Skeletal muscle tissue (tissue), 4 donors: ENCODE results near the gene C12orf76. TPM values are rescaled to one million over a fixed set of nuclear protein-coding genes. Genes with fewer than 3 reads are reported as not detected.

ENCODE experiments used
- H3K27ac ChIP-seq: one replicate; pipeline ENCODE4 v1.7.0; 2013; ENCODE audit warnings: mild to moderate bottlenecking, low read depth, low read length, inconsistent platforms
- H3K27me3 ChIP-seq, 3 donors: one replicate each; pipeline ENCODE4 v1.7.0; 2013; ENCODE audit warnings: low read length in 3 of 3; ENCODE audit not compliant: control insufficient read depth in 3 of 3, insufficient read depth in 3 of 3
- H3K36me3 ChIP-seq, 3 donors: one replicate each; pipeline ENCODE4 v1.7.0; 2013; ENCODE audit warnings: low read length in 3 of 3; ENCODE audit not compliant: control insufficient read depth in 3 of 3, insufficient read depth in 3 of 3
- H3K4me1 ChIP-seq, 3 donors: one replicate each; pipeline ENCODE4 v1.7.0; 2013; ENCODE audit warnings: low read length in 3 of 3, mild to moderate bottlenecking in 3 of 3; ENCODE audit not compliant: control insufficient read depth in 3 of 3, insufficient read depth in 3 of 3
- H3K4me3 ChIP-seq, 3 donors: one replicate each; pipeline ENCODE4 v1.7.0; 2013; ENCODE audit warnings: low read length in 3 of 3
- H3K9ac ChIP-seq, 3 donors: one replicate each; pipeline ENCODE4 v1.7.0; 2013; ENCODE audit warnings: low read length in 3 of 3, mild to moderate bottlenecking in 3 of 3, moderate library complexity in 2 of 3, low read depth in 1 of 3
- H3K9me3 ChIP-seq, 3 donors: one replicate each; pipeline ENCODE4 v1.7.0; 2013; ENCODE audit warnings: low read length in 3 of 3; ENCODE audit not compliant: control insufficient read depth in 3 of 3
- total RNA-seq: library from RNA; depleted of rRNA; stranded (reverse); fragments of >200 nt; gene quantifications from one replicate; pipeline ENCODE4 v1.2.3, GENCODE V29; 2014
- donor health status: Osteomylitis.

C12orf76 gene
- total RNA-seq, 1 donor from 2014 or later, result 23.0 TPM

GRCh38 chr12:110047297-110047940, 903 bp downstream of the C12orf76 start:
- H3K36me3 ChIP-seq, result no peaks in the 10 kb centered on the region
- no peaks in the 10 kb centered on the region for H3K9me3 ChIP-seq
- H3K4me1 ChIP-seq, result peaks cover 14 to 25% (median 22%) of the 10 kb centered on the region in 3 donors
- H3K27ac ChIP-seq, result no peak overlapping the region
- H3K27me3 ChIP-seq, result no peaks in the 10 kb centered on the region
- peak overlapping the region; percentile 90 to 92 (median 91) for H3K4me3 ChIP-seq
- peak overlapping the region; percentile 61 to 84 (median 79) for H3K9ac ChIP-seq

- H3K27ac ChIP-seq, result no peak overlapping the region
- H3K36me3 ChIP-seq, result peaks cover 0 to 4% (median 0%) of the 10 kb centered on the region in 3 donors
- H3K4me3 ChIP-seq, result no peak overlapping the region
- H3K27me3 ChIP-seq, result no peaks in the 10 kb centered on the region
- no peak overlapping the region for H3K9ac ChIP-seq
- peaks cover 22 to 32% (median 30%) of the 10 kb centered on the region in 3 donors for H3K4me1 ChIP-seq
- H3K9me3 ChIP-seq, result no peaks in the 10 kb centered on the region
These were observed 1.7 kb downstream of the C12orf76 start for GRCh38 chr12:110046451-110047187.

GRCh38 chr12:110042264-110042663, 6.1 kb downstream of the C12orf76 start:
- Histone ChIP-seq H3K9ac (peak overlapping the region; percentile 34 to 64 (median 63)), H3K4me1 (peaks cover 17 to 47% (median 41%) of the 10 kb centered on the region in 3 donors), H3K36me3 (peaks cover 4 to 12% (median 7%) of the 10 kb centered on the region in 3 donors)

DNA sequence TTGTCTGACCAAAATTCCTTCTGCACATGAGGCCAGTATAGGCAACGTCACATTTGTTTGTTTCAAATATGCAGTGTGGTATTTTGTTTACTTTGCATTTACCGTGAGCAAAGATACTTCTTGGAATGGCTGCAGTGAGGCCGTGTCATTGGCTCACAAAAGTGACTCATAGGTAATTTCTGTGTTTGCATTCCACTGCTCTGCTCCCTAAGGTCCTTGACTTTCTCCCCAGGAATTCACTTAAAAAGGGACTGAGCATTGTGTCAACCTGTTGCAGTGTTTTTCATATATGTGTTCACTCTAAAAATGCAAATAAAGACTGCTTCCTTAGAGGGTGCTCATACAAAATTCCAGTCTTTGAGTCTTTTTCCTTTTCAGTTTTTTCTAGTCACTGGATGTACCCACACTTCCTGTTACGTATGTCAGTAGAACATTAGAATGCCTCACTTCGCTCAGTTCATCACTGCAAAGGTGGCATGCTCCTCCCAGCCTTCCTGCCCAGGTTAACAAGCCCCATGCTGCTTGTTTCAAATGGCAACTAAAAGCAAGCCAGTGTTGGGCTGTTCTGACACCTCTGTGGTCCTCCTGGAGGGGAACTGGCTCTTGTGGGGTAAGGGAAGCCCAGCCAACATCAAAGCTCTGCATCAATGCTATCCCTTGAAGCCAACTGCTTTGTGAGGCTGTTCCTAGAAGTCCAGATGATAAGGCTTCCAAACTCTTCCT, 9.1 kb downstream of the C12orf76 start:
- Histone ChIP-seq H3K4me1 (peaks cover 17 to 46% (median 41%) of the 10 kb centered on the region in 3 donors), H3K9me3 (no peaks in the 10 kb centered on the region), H3K27ac (peak overlapping the region; percentile 36), H3K4me3 (no peak overlapping the region), H3K9ac (no peak overlapping the region), H3K27me3 (no peaks in the 10 kb centered on the region), H3K36me3 (peaks cover 13 to 21% (median 17%) of the 10 kb centered on the region in 3 donors)

More at GRCh38 chr12:110042264-110042663, 6.1 kb downstream of the C12orf76 start:
- H3K4me3 ChIP-seq, result peak overlapping the region in 1 of 3 donors; percentile 29
- H3K27me3 ChIP-seq, result no peaks in the 10 kb centered on the region
- peak overlapping the region; percentile 81 for H3K27ac ChIP-seq
- no peaks in the 10 kb centered on the region for H3K9me3 ChIP-seq

DNA sequence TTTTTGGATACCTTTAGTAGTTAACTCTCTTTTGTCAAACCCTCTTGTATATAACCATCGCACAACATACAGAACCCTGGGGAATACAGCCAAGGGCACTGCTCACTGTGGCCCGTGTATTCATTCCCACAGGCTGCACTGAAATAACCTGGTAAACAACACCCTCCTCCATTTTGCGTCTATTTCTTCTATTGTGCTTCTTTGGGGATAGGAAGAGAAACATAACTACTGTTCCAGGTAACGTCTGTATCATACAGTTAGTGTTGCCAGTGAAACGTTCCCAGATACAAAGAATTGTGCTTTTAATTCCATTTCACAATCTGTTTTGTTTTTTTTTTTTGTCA, 9.6 kb downstream of the C12orf76 start:
- Histone ChIP-seq H3K9me3 (no peaks in the 10 kb centered on the region), H3K27ac (peak overlapping the region; percentile 36), H3K9ac (no peak overlapping the region), H3K27me3 (no peaks in the 10 kb centered on the region), H3K36me3 (peaks cover 16 to 26% (median 22%) of the 10 kb centered on the region in 3 donors), H3K4me3 (no peak overlapping the region), H3K4me1 (peaks cover 17 to 46% (median 41%) of the 10 kb centered on the region in 3 donors)

DNA sequence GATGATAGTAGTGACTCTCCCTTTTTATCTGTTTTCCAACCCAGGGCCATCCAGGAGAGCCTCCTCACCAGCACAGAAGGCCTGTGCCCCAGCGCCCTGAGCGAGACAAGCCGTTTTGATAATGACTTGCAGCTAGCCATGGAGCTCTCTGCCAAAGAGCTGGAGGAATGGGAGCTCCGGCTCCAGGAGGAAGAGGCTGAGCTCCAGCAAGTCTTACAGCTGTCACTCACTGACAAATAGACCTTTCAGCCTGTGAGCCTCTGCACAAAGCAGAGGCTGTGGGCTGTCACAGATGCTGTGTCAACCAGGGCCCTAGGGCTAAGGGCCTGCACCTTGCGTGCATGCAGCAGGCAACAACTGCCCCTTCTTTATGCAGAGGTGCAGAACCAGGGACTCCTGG, 11.0 kb downstream of the C12orf76 start:
- Histone ChIP-seq H3K27ac (peak overlapping the region; percentile 53), H3K9me3 (no peaks in the 10 kb centered on the region), H3K4me3 (no peak overlapping the region), H3K9ac (no peak overlapping the region), H3K4me1 (peaks cover 10 to 38% (median 30%) of the 10 kb centered on the region in 3 donors), H3K36me3 (peaks cover 18 to 31% (median 29%) of the 10 kb centered on the region in 3 donors), H3K27me3 (no peaks in the 10 kb centered on the region)

DNA sequence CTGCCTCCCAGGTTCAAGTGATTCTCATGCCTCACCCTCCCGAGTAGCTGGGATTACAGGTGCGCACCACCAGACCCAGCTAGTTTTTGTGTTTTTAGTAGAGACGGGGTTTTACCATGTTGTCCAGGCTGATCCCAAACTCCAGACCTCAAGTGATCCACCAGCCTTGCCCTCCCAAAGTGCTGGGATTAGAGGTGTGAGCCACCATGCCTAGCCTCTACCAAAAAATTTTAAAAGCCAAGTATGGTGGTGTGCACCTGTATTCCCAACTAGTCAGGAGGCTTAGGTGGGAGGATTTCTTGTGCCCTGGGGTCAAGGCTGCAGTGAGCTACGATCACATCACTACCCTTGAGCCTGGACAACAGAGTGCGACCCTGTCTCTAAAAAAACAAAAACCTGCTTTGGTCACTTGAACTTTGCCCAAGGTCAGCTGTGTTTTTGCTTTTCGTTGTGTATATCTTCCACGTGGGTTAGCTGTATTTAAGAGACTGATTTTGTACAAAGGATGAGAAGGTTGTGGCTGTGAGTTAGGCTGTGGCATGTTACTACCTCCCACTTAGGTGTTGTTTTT, 12.7 kb downstream of the C12orf76 start:
- no peaks in the 10 kb centered on the region for H3K9me3 ChIP-seq
- H3K4me3 ChIP-seq, result no peak overlapping the region
- H3K27me3 ChIP-seq, result no peaks in the 10 kb centered on the region
- H3K4me1 ChIP-seq, result peaks cover 0 to 24% (median 21%) of the 10 kb centered on the region in 3 donors
- no peak overlapping the region for H3K9ac ChIP-seq
- no peak overlapping the region for H3K27ac ChIP-seq
- peaks cover 20 to 39% (median 32%) of the 10 kb centered on the region in 3 donors for H3K36me3 ChIP-seq

- peaks cover 27 to 54% (median 40%) of the 10 kb centered on the region in 3 donors for H3K36me3 ChIP-seq
- no peak overlapping the region for H3K4me3 ChIP-seq
- H3K9ac ChIP-seq, result no peak overlapping the region
- no peak overlapping the region for H3K27ac ChIP-seq
- H3K4me1 ChIP-seq, result peaks cover 0 to 12% (median 11%) of the 10 kb centered on the region in 3 donors
- H3K27me3 ChIP-seq, result no peaks in the 10 kb centered on the region
- H3K9me3 ChIP-seq, result no peaks in the 10 kb centered on the region
These were observed 14.4 kb downstream of the C12orf76 start for GRCh38 chr12:110033888-110034287.

DNA sequence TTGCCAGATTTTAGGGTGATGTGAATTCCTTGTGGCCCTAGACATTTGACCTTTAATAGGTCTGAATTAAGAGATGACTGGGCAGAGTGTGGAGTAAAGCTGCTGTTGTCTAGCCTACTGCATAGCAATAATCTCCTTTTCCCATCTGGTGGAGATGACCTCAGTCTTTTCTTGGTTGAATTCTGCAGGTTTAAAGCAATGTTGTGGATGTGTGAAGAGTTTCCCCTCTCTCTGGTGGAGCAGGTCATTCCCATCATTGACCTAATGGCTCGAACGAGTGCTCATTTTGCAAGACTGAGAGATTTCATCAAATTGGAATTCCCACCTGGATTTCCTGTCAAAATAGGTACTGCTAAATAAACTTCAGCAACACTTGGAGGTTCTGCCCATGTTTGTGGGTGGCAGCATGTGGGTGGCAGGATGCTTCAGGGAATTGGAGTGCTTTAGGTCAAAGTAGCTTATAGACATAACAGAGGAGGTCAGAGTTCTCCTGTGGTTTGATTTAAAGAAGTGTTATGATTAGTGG, 19.0 kb downstream of the C12orf76 start:
- no peak overlapping the region for H3K9ac ChIP-seq
- H3K4me1 ChIP-seq, result peaks cover 2 to 7% (median 4%) of the 10 kb centered on the region in 3 donors
- H3K9me3 ChIP-seq, result no peaks in the 10 kb centered on the region
- no peaks in the 10 kb centered on the region for H3K27me3 ChIP-seq
- peaks cover 23 to 50% (median 49%) of the 10 kb centered on the region in 3 donors for H3K36me3 ChIP-seq
- H3K27ac ChIP-seq, result no peak overlapping the region
- H3K4me3 ChIP-seq, result no peak overlapping the region
